ENCODE measurements around the gene TNFRSF21. TPM values are rescaled to one million over a fixed set of nuclear protein-coding genes. Genes with fewer than 3 reads are reported as not detected.
A peak's percentile ranks its signal among the peaks of the same experiment; 100 is the strongest.

Gene TNFRSF21
- polyA plus RNA-seq, 4 donors = 32.1 to 42.8 (median 35.5) TPM

DNA sequence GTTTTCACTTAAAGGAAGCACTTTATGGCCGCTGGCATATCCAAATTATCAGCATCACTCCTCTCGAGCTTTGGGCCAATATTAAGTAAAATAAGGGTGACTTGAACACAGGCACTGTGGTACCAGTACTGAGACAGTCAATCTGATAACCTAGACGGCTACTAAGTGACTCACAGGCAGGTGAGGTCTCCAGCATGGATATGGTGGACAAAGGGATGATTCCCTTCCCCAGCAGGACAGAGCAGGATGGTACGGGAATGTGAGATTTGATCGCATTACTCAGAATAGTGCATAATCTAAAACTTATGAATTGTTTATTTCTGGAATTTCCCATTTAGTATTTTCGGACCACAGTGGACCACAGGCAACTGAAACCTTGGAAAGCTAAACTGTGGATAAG is 55.7 kb downstream of the TNFRSF21 start:
- no peak for DNase-seq (ENCODE audit: low read depth in 4 of 4, low spot score in 3 of 4)

DNA sequence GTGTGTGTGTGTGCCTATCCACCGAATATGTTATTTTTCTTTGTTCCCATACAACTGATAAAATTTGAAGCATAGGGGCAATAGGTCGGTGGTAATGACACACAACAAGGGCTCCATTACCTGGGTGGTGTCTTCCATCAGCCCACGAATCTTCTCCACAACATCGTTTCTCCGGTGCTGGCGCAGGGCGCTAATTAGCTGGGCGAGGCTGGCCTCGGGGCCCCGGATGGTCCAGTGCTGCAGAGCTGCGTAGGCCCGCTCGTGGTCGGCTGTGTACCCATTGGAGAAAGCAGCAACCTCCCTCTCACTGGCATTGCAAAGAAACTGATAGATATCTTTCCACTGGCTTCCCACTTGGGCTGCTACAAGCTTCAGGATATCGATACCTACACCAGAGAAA is 56.6 kb downstream of the TNFRSF21 start:
- no peak for DNase-seq (ENCODE audit: low read depth in 4 of 4, low spot score in 3 of 4)

DNA sequence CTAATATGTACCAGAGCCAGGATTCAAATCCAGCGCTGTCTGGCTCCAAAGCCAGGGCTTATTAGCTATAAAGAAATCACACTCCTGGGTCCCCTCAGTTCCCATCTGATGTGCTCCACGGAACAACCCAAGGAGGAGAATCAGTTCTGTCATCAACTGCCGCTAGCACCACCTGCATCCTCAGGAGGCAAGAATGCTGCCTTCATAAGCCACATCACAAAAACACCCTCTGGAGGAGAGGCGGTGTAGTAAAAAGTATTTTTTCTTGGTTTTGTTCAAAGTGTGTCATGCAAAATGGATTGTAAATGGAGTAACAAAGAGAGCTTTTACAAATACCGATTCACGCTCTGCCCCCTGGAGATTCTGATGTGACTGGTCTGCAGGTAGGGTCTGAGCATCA is 57.1 kb downstream of the TNFRSF21 start:
- DNase-seq (ENCODE audit: low read depth in 4 of 4, low spot score in 3 of 4) = no peak

DNA sequence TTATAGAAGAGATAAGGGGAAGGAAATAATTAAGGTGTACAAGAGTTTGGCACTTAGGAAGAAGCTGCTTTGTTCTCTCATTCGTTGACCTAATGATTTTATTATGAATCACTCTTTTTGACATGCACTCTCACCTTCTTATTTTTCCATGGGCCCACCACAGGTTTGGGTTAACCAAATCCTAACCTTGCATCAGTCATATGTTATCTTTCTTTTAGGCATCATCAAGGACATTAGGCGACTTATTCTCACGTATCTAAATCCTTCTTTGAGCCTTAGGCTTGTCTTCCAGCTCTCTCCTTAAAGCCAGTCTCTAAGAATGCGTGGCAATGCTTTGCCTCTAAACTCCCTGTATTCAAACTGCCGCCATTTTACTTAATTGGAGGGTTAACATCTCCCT is 58.3 kb downstream of the TNFRSF21 start:
- no peak for DNase-seq (ENCODE audit: low read depth in 4 of 4, low spot score in 3 of 4)

DNA sequence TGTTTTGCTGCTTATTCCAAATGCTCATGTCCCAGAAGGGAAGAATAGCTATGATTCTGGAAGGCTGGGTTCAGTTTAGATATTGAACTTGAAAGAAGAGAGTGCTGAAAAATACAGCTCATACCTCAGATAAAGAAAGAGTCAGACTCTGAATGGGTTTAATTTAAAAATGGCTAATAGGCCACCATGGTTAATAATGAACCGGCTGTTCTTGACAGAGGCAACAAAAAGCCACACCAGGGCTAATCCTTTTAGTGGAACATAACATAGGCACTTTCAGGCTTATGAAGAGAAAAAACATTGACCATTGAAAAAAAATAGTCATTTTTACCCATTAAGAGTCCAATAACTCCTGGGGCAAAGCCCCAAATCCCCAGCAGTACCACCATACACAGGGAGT is 59.4 kb downstream of the TNFRSF21 start:
- no peak for DNase-seq (ENCODE audit: low read depth in 4 of 4, low spot score in 3 of 4)

DNA sequence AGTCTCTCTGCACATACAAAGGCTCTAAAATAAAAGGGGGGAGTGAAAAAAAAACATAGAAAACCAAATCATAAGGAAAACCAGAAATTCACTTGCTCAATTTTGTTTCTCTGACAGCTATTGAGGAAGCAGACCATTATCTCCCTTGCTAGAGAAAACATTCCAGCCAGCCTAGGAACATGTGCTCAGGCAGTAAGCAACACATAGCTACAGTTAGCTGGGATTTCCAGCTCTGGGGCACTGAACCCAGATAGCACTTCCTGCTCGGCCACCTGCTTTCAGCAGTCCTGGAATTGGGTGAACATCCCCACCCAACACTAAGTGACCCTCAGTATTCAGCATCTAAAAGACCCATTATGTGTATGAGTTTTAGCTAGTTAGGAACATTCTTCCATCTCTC is 61.3 kb downstream of the TNFRSF21 start:
- no peak for DNase-seq (ENCODE audit: low read depth in 4 of 4, low spot score in 3 of 4)

DNA sequence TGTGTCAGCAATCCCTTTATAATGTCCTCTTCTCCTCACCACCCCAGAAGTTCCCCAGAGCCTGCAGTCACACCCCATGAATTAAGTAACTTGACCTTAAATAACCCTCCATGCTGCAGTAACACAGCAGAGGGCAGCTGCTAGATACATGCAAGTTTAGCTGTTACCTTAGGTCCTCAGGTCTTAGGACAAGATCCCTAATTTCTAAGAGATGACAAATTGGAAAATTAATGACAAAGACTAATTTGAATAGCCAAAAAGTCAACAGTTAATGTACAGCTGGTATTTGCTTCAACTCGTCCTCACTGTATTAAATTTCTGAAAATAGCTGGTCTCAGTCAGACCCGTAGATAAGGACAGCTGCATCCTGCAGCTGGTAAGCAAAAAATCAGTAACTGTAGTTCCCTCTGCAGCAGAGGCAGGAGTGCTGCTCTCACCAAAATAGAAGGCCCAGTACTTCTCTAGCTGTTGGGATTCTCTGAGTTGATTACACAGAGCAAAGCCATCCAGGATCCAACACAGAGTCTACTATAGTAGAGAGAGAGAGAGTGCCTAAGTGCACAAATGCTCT is 62.4 kb downstream of the TNFRSF21 start:
- DNase-seq (ENCODE audit: low read depth in 4 of 4, low spot score in 3 of 4) = no peak

DNA sequence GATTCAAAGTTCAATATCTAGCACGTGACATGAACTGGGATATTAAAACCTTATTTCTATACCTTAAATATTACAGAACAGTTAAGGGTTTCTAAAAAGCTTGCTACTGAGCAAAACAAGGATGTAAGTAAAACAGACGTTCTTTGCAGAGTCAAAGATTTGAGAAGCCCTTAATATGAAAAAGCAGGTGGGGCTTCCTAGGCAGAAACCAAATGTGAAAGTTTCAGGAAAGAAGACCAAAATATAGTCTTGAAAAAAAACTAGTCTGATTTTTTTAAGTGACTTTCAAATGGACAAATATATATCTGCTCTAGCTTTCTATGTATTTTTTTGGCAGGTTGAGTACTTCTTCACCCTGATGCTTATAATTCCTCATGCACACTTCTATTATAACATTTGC is 63.2 kb downstream of the TNFRSF21 start:
- DNase-seq (ENCODE audit: low read depth in 4 of 4, low spot score in 3 of 4) = no peak

DNA sequence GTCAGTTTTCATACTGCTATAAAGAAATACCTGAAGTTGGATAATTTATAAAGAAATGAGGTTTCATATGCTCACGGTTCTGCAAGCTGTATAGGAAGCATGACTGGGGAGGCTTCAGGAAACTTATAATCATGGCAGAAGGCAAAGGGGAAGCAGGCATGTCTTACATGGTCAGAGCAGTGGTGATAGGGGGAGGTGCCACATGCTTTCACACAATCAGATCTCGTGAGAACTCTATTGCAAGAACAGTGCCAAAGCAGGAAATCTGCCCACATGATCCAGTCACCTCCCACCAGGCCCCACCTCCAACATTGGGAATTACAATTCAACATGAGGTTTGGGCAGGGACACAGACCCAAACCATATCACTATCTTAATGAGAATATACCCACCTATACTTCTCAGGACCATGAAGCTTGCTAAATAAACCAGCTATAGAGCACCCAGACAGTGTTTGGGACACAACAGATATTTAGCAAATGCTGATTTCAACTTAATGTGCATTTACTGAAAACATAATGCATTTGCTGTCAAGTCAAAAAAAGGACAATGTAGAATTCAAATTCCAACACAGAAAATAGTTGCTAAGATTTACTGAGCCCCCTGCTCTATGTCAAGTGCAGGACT is 63.8 kb downstream of the TNFRSF21 start:
- DNase-seq (ENCODE audit: low read depth in 4 of 4, low spot score in 3 of 4) = no peak

DNA sequence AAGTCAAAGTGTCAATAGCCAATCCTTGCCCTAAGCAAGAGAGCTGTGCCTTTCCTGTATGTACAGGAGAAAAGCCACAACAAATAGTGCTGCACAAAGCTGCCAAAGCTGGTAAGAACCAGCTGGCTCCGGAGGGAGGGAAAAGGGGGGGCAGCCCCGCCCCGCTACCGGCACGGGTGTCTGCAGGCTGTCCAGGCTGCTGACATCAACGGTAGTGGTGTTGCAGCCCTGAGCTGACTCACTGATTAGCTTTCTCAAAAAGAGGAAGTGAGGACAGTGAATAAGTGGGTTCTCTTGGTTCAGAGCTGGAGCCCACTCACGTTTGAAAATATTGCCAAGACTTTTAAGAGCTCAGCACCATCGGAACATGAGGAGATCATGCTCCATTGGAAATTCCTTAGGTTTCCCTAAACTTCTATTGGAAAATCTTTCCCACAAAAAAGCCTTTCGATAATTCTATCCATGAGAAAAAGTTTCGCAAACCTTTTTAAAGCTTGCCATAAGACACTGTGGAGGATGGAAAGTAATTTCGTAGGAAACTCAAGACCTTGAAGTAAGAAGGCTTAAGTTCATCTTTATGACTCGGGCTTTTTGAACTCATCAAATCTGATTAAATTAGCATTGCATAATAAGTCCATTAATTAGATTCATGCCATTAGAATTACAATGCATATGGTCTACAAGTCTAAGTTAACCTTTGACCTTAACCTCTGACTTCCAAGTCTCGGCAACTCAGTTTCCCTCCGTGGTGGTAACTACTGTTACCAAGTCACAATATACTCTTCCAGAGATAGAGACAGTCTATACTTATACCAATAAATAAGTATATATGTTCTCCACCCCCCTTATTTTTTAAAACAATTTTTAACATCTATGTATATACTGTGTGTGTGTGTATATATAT is 67.0 kb downstream of the TNFRSF21 start:
- DNase-seq (ENCODE audit: low read depth in 4 of 4, low spot score in 3 of 4) = peak; percentile 43 to 77 (median 48)

DNA sequence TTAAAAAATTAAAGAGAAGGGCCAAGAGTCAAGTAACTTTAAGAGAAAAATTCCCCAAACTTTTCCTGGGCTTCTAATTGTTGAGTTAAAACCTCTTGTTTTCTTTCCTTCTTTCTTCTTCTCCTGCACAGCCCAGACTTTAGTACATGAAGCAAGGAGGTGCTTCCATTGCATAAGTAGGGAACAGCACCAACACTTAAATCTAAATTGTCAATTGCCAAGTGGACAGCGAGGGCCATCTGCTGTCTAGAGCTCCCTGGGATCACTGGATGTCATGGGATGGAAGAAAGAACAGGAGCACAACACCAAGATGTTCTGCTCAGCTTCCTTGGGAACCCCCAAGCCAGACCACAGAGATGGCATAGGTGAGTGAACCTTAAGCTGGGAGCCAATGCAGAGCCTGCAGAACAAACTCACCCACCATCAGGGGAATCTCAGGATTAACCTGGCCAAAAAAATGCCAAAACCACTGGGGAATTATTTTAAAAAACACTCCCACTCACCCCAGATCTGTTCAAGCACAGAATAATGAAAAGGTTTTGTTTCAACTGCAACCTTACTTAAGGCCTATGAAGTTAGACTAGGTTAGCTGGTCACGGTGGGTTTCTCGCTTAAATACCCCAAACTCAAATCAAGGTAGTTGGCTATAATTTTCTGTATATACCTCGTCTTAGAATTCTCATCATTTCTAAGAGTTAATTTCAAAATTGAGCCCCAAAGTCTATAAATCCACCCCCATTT is 67.8 kb downstream of the TNFRSF21 start:
- no peak for DNase-seq (ENCODE audit: low read depth in 4 of 4, low spot score in 3 of 4)

DNA sequence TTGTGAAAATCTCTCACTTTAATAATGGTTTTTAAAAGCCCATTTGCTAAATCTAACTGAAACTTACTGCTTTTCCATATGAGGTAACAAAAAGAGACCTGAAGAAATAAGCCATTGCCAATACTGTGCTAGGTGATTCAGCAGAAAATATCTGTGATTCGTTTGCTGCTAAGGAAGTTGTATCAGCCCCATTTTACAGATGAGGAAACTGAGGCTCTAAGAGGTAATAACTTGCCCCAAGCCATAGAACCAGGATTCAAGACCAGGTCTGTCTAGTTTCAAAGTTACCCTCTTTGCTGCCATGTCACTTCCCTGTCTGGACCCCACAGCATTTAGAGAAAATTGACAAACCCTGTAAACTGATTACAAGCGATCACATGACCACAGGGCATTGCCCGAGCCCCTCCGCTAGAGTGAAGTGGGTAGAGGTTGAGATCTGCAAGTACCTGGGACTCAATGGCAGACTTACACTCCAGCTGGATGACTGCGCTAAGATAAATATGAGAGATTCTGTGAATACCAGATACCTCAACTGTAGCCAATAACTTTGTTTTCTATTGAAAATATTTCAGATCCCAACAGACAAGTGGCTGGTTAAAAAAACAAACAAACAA is 69.3 kb downstream of the TNFRSF21 start:
- DNase-seq (ENCODE audit: low read depth in 4 of 4, low spot score in 3 of 4) = no peak

DNA sequence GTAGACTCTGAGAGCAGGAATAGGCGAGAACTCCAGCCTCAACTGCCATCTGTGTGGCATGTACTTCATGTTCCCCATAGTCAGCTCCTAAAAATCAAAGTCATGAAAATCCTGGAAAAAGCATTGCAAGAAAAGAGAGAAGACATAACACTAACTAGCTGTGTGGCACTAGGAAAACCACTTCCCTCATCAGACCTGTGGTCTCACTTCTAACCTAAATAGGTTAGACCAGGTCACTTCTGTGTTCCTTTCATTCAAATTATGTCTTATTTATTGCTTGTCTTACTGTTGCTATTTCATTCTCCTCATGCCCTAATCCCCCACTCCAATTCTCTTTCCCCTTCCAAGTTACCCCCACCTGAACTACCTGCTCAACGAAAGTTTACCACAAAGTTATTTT is 70.2 kb downstream of the TNFRSF21 start:
- DNase-seq (ENCODE audit: low read depth in 4 of 4, low spot score in 3 of 4) = no peak

DNA sequence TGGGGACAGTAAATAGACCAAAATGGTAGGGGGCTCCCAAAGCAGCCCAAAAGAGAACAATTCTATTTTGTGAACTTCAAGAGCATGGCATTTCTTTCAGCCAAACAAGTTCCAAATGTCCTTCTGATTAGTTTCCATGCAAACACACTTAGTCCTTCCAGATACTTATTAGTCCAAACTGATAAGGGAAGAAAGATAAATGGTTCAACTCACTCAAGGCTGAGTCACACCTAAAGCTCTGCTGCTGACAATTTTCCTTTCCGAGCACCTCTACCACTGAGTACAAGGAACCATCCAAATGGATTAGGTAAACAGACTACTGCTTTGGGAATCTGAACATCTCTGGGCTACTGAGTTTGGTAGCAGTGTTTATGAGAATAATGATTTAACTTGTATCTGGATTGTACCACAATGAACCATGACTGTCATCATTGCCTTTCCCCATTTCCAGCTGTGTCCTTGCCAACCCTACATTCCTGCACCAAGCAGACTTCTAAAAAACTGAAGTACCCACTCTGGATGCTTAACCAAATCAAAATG is 71.2 kb downstream of the TNFRSF21 start:
- no peak for DNase-seq (ENCODE audit: low read depth in 4 of 4, low spot score in 3 of 4)

DNA sequence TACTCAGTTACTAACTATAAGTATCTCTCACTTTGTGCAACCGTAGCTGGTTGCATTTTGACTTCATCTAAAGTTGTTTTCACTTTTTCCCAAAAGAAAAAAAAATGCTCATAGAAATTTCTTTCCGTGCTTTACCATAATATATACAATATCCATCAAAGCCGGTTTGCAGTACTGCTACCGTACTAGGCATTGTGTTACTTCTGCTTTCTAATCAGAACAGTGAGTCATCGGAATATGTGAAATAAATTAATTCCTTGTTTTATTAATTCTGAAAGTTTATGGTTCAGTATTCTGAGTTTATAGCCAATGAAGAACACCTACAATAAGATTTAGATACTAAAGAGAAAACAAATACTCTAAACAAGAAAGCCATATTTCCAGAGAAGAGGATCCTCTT is 72.5 kb downstream of the TNFRSF21 start:
- no peak for DNase-seq (ENCODE audit: low read depth in 4 of 4, low spot score in 3 of 4)

DNA sequence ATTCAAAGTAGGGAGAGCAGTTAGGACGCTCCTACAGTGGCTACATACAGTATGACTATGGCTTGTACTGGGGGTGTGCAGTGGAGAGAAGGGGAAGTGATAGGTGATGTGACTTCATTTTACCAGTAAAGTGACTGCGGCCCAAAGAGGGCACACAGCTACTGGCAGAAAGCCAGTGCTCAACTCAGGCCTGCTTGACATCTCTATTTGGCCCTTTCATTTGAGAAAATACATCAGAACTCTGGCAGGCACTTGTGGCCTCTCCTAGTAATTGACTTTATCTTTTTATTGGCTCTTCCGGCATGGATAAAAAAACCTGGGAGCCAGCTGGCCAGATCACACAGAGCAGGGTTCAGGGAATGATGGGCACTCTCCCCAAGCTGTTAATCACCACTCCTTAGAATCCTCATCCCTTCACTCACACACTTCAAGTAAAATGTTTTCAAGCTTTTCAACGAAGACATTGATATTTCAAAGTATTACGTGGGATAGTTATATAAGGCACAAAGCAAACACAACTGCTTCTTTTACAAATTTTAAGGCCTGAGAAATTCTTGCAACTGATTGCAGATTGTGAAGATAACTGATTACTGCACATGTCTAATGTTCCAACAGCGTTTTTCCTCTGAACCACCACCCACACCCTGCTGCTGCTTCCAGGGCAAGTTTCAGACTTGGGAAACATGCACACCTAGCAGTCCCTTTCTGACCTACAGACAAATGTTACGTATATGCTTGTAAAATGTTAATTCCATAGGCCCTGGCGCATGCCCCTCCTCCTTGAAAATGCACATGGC is 73.5 kb downstream of the TNFRSF21 start:
- DNase-seq (ENCODE audit: low read depth in 4 of 4, low spot score in 3 of 4) = no peak

DNA sequence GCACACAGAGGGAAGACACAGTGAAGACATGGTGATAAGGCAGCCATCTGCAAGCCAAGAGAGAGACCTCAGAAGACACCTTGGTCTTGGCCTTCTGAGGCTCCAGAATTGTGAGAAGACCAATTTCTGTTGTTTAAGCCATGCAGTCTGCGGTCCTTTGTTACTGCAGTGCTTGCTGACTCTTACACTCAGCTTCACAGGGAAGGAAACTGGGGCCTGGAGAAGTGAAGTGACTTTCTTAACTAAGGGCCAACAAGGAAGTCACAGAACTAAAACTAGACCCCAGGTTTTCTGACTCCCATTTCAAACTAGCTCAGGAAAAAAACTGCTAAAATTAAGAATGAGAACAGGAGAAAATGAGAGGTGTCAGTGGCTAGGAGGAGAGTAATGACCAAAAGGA is 74.3 kb downstream of the TNFRSF21 start:
- no peak for DNase-seq (ENCODE audit: low read depth in 4 of 4, low spot score in 3 of 4)

DNA sequence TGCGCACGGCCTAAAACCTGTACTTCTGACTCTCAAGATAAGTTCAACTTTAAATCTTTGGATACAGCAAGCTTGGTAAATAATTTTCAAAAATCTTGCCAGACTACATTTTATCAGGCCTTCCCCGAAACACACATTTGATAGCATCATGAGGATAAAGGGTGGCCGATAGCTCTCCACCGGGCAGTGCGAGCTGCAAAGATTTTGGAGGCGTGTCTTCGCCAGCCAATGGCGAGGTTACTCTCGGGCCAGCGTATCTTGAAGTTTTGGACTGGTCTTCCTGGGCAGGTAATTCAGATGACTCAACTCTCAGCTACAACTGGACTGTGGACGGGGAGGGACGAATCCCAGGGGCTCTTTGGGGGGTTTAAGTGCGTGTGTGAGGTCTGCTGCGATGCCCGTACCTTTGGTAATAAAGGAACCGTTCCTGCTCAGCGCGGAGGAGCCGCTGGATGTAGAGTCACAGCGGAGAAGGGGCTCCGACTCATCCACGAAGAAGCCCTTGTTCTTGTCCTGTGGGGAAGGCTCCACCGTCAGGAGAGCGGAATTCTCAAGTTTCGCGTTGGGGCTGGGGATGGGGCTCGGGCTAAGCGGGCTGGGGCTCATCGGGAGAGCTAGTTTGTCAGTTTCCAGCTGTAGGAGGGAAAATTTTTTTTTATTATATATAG is 75.3 kb downstream of the TNFRSF21 start:
- DNase-seq (ENCODE audit: low read depth in 4 of 4, low spot score in 3 of 4) = no peak

DNA sequence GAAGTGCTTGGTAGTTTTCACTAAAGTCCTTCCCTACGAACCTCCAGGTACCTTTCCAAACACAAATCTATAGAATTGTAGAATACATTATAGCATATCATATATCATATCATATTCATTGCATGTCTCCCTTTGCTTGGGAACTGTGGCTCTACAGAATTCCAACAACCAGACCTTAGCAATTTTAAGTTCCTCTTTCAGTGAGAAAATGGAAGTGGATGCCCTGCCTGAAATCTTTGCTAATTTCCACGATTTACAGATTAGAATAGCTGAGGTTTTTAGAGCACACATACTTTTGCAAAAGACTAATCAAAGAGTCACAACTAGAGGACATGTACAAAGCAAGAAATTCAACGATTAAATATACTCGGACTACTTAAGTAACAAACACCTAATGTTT is 78.6 kb downstream of the TNFRSF21 start:
- DNase-seq (ENCODE audit: low read depth in 4 of 4, low spot score in 3 of 4) = no peak

Measured in right renal pelvis (tissue), 4 donors.